ENCODE measurements around the gene SYPL2. TPM values are rescaled to one million over a fixed set of nuclear protein-coding genes. Genes with fewer than 3 reads are reported as not detected.

Gene SYPL2
- total RNA-seq, 8 experiments from 2014 or later, result 0.11 to 2.2 (median 0.81) TPM

DNA sequence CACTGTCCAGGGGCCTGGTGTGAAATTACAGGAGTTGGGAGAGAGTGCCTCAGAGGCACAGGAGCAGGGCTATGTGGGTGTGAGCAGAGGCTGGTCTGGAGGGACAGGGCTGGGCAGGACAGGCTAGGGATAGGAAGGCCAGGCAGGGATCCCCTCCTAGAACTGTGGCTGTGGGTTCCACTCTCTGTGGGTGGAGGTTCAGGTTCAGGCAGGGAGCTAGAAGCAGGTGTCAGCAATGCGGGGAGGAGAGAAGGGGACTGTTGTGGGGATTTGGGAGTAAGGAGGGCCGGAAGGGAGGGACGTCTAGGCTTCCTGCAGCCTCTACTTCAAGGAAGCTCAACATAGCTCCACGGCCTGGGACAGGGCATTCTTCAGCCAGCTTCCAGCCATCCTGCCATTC, 65.0 kb downstream of the SYPL2 start:
- Histone ChIP-seq H3K4me3 (no peak overlapping the region), H3K27ac (no peak overlapping the region), H3K4me1 (replicated peaks in 1 of 2) (peaks cover 23 to 40% of the 10 kb centered on the region in 2 donors)
- 75 to 86% (median 83%) methylated on average over 1 to 3 of the region's 4 CpGs; no CpG with 5 or more reads in 7 of the 10 experiments for WGBS, 10 experiments
- in situ Hi-C loops (cut with MboI; ENCODE audit: low pct_unique_long_range_greater_than_20kb in 2 of 9, low sequenced_read_pairs in 9 of 9, unreplicated experiment in 9 of 9), result loop anchor here in 5 of 9 experiments (5.0 to 25.0 kb wide), 4 partner anchors 34 to 456 kb away; partner anchors contain the start of genes AHCYL1 (in 3 of the 5) and EPS8L3 (in 2 of the 5)
- no peak for ATAC-seq (replicated peaks in 6 of 8)

Other genes with a start within 250 kb of the SYPL2 start
- 10 to 100 TPM in 7 of 8 experiments, 1 to 10 TPM in 1; 1.1 to 90.9 (median 43.3) TPM for gene CELSR2, start 217.0 kb upstream of the SYPL2 start, total RNA-seq
- 100 to 1,000 TPM in 2 of 8 experiments, 10 to 100 TPM in 5, 1 to 10 TPM in 1; 7.0 to 118 (median 12.9) TPM for gene PSRC1, start 183.4 kb upstream of the SYPL2 start, total RNA-seq
- under 1 TPM in 3 of 8 experiments, not detected in 5; 0.67 to 0.92 (median 0.81) TPM for gene MYBPHL, start 159.5 kb upstream of the SYPL2 start, total RNA-seq
- gene SORT1, start 68.6 kb upstream of the SYPL2 start, total RNA-seq, result 10 to 100 TPM in 7 of 8 experiments, 1 to 10 TPM in 1; 6.7 to 52.3 (median 41.4) TPM
- 100 to 1,000 TPM in 1 of 8 experiments, 10 to 100 TPM in 7; 47.3 to 100 (median 72.2) TPM for gene PSMA5, start 40.1 kb upstream of the SYPL2 start, total RNA-seq
- gene ATXN7L2, start 17.4 kb downstream of the SYPL2 start, total RNA-seq, result 10 to 100 TPM in 4 of 8 experiments, 1 to 10 TPM in 4; 3.7 to 20.1 (median 9.8) TPM
- 10 to 100 TPM in 2 of 8 experiments, 1 to 10 TPM in 6; 5.8 to 12.6 (median 7.5) TPM for gene CYB561D1, start 27.5 kb downstream of the SYPL2 start, total RNA-seq
- 10 to 100 TPM in 1 of 8 experiments, 1 to 10 TPM in 7; 3.5 to 11.5 (median 6.7) TPM for gene AMIGO1, start 43.2 kb downstream of the SYPL2 start, total RNA-seq
- 1 to 10 TPM in 6 of 8 experiments, under 1 TPM in 2; 0.56 to 5.8 (median 2.6) TPM for gene GPR61, start 73.3 kb downstream of the SYPL2 start, total RNA-seq
- 10 to 100 TPM in 7 of 8 experiments, 1 to 10 TPM in 1; 8.8 to 15.5 (median 13.9) TPM for gene GNAI3, start 82.1 kb downstream of the SYPL2 start, total RNA-seq
- not detected for gene GNAT2, start 153.1 kb downstream of the SYPL2 start, total RNA-seq
- 100 to 1,000 TPM in 1 of 8 experiments, 10 to 100 TPM in 7; 46.3 to 100 (median 61.3) TPM for gene AMPD2, start 153.3 kb downstream of the SYPL2 start, total RNA-seq
- gene GSTM4, start 189.6 kb downstream of the SYPL2 start, total RNA-seq, result 10 to 100 TPM in 3 of 8 experiments, 1 to 10 TPM in 5; 6.5 to 46.1 (median 9.1) TPM
- gene GSTM2, start 201.5 kb downstream of the SYPL2 start, total RNA-seq, result 100 to 1,000 TPM in 2 of 8 experiments, 10 to 100 TPM in 6; 18.6 to 116 (median 28.1) TPM
- 1 to 10 TPM in 3 of 8 experiments, not detected in 5; 2.6 to 5.2 (median 3.7) TPM for gene GSTM1, start 221.3 kb downstream of the SYPL2 start, total RNA-seq
- gene GSTM5, start 245.7 kb downstream of the SYPL2 start, total RNA-seq, result 1 to 10 TPM in 3 of 8 experiments, under 1 TPM in 4, not detected in 1; 0.05 to 2.9 (median 0.82) TPM

Data from motor neuron (in vitro differentiated cells).